Measurements from ENCODE around the gene PHRF1.

PHRF1 gene

GRCh38 chr11:575313-575995, 816 bp upstream of the PHRF1 start:
- no peak for DNase-seq (ENCODE audit: low read depth)

- no peak for DNase-seq (ENCODE audit: low read depth)
Observed at GRCh38 chr11:576811-577610, 741 bp downstream of the PHRF1 start.

DNA sequence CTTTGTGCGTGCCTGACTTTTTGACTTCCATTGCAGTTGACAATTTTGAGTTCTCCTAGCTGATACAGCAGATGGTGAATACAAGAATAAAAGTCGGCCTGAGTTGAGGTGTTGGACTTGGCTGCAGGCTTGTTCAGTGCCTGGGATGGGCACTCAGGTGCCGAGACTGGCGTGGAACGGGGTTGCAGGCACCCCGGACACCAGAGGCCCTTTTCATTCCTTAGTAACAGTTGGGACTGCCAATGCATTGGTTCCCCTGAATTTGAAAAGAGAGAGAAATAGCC, 1.3 kb downstream of the PHRF1 start:
- DNase-seq (ENCODE audit: low read depth), result no peak

GRCh38 chr11:578276-579035, 2.2 kb downstream of the PHRF1 start:
- no peak for DNase-seq (ENCODE audit: low read depth)

DNA sequence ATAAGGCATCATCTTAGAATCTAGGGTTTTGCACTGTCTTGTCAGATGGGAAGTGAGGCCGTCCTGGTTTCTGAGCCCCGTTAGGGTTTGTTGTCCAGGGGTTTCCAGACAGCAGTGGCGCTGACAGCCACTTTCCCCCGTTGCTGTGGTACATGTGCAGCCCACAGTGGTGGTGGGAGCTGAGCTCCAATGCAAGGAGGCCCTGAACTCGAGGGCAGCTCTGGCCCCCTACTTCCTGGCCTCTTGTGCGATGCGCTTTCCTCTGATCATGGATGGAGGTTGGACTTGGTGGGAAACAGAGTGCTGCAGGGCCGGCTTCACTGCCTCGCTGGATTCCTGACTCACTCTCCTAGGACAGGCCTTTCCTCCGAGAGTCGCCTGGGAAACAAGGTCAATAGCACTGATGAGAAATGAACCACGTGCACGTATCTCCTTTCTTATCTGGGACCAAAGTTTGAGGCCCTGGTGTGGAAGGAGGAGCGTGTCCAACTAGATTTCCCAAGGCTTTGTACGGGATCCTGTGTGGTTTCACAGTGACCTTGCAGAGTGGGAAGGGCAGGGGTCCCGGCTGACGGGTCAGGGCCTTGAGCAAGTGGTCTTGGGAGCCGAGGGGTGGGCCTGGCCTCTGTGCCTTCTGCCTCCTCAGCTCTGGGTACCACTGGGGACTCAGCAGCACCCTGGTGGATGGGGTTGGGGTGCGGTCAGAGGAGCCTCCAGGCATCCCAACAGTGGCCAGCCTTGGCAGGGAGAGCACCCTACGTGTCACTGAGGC, 3.7 kb downstream of the PHRF1 start:
- no peak for DNase-seq (ENCODE audit: low read depth)

GRCh38 chr11:581342-581741, 5.1 kb downstream of the PHRF1 start:
- no peak for DNase-seq (ENCODE audit: low read depth)

- DNase-seq (ENCODE audit: low read depth), result no peak
Observed at GRCh38 chr11:581752-582151, 5.5 kb downstream of the PHRF1 start.

DNA sequence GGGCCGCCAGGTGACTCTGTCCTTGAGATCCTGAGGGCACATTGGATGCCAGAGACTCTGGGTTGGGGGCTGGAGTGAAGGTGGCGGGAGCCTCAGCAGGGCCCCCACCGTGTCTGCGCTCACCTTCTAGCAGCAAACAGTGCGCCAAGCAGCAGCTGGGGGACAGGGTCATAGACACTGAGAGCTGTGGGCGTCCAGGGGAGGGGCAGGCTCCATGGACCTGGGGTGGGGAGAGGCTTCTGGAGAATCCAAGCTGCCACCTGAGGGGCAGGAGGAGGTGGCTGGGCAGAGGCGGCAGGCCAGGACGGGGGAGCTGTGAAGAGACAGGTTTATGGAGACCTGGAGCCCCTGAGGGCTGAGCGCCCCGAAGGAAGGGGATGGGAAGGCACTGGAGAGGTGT, 8.0 kb downstream of the PHRF1 start:
- DNase-seq (ENCODE audit: low read depth), result no peak

DNA sequence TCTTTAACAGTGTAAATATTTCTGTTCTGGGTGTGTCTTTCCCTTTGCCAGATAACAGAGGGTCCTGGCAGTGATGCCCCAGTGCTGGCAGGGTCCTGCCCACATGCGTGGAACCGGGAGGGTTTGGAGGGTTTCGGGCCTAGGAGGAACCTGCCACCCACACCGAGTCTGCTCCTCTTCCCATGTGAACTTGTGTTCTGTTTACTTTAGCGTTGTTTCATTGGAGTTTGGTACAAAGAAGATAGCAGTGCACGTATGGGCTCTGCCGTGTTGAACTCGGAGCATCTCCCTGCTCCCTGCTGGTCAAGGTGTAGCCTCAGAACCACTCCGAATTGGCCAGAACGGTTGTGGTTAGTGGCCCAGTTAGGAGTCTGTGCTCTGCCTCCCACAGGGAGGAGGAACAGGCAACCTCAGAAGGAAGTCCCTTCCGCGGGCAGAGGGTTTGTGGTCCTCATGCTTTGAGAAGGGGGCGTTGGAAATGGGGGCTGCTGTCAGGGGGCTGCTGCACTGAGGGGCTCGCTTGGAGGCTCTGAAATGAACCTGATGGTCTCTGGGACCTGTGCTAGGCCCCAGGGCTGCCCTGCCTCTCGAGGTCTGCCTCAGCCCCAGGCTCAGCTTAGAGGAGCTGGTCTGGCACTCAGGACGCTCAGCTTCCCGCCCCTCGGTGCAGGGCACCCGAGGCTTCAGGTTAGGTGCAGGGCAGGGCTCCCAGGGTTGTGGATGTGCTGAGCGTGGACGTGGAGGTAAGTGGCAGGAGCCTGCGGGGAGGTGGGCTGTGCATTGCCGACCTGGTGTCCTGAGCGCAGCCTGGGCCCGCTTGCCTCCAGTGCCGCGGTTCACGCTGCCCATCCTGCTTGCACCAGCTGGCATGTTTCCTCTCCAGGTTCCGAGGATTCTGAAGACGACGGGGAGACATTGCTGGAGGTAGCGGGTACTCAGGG, 10.4 kb downstream of the PHRF1 start:
- DNase-seq (ENCODE audit: low read depth), result no peak

DNA sequence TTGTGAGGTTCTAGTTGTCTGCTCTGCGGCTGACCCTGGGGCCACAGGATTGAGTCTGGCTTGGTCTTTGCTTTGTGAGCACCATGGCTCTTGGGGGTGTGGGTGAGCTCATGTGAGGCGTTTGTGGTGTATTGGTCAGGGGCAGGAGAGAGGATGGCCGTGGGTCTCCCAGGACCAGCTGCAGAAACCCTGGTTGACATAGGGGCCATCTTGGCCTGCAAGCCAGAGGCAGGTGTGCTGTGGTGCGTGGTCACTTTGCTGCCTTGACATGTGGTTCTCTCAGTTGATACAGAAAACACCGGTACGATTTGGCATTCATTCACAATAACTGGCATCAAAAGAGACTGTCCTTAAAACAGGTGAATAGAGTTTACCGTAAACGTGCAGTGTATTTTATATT, 11.3 kb downstream of the PHRF1 start:
- DNase-seq (ENCODE audit: low read depth), result no peak

DNA sequence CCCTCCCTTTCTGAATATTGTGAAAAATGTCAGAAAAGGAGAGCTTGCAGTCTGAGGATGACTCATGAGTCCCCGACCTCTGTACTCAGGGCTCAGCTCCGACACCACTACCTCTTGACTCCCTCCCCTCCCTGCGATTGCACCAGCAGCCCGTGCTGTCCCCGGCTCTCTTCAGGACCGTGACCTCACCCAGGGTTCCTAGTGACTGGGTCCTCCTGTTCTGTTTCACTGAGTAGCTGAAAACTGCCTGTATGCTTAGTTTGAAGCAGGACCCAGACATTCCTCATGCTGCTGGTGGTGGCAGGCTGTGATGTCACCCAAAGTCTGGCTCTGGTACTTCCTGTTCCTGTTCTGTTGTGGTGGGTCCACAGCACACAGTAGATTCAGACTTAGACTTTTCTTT, 11.7 kb downstream of the PHRF1 start:
- peak; percentile 69 for DNase-seq (ENCODE audit: low read depth)

GRCh38 chr11:589798-590197, 13.5 kb downstream of the PHRF1 start:
- no peak for DNase-seq (ENCODE audit: low read depth)

DNA sequence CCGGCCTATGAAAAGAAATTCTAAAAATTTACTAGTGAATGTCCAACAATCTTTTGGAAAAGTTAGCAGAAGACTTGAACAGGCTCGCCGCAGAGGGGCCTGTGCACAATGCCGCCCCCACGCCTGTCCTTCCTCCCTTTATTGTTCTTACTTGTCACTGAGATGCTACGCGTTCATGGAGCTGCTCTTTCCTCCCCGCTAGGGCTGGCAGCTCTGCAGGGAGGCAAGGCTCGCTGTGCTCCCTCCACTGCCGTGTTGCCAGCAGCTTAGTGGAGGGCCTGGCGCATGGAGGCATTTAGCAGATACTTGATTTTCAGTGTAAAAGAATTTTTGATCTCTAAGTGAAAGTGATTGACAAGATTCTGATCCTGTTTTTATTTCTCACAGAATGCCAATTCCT, 14.7 kb downstream of the PHRF1 start:
- no peak for DNase-seq (ENCODE audit: low read depth)

GRCh38 chr11:592501-592900, 16.2 kb downstream of the PHRF1 start:
- no peak for DNase-seq (ENCODE audit: low read depth)

DNA sequence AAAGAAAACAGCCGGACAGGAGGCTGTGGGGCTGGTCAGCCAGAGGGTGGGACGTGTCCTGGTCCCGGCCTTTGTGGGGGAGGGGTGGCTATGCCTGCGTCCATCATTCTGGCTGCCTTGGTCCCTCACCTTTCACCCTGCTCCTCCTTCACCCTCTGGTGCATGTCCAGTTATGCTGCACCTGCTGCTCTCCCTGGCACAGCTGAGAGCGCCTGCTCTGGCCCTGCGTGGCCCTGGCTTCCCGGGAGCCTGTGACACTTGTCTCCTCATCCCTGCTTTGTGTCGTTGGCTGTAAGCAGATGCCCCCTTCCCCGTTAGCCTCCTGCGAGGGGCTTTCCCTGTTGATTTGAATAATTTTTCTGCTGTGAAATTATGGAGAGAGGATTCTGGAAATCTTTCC, 16.6 kb downstream of the PHRF1 start:
- DNase-seq (ENCODE audit: low read depth), result no peak

DNA sequence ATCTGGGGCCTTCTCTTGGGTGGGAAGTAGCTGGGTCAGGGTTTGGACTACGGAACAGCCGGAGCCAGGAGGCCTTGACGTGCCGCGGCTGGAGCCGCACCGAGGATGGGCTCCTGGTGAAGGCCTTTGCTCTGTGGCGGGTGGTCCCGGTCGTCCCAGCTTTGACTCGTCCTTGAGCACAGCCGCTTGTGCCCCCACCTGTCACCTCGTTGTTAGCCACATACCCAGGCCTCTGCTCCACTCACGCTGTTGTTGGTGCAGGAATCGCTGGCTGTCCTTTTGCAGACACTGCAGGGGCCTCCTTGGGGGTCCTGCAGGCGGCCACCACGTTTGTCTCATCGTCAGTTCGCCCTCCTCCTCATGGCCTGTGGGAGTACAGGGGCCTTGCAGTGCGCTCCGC, 17.1 kb downstream of the PHRF1 start:
- DNase-seq (ENCODE audit: low read depth), result no peak

DNA sequence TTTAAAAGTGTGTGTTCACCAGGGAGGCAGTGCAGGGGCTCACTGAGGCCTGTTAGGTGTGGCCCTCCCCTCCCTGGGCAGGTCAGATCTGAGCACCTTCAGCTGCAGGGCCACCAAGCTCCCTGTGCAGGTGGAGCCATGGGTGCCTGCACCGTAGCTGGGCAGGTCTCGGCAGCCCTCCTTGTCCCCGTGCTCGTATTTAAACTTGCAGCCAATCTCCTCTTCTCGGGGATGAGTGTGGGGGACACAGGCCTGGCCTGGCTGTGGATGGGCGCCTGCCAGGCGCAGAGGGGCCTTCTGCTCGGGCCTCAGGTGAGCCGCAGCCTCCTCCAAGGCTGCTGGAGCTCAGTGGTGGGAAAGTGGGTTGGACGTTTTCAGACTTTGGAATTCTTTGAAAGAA, 19.1 kb downstream of the PHRF1 start:
- DNase-seq (ENCODE audit: low read depth), result no peak

DNA sequence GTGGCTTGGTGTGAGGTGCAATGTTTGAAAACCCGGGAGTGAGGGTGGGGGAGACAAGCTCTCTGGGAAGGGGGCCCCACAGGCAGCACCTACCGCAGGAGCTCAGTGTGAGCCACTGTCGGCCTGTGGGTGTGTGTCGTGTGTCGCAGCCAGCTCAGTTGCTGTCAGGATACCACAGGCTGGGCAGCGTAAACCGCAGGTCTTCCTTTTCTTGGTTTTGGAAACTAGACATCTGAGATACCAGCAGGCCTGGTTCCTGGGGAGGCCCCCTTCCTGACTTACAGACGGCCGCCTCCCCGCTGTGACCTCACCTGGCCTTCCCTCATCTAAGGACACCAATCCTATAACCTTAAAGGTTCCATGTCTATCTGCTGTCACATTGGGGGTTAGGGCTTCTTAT, 20.1 kb downstream of the PHRF1 start:
- no peak for DNase-seq (ENCODE audit: low read depth)

- no peak for DNase-seq (ENCODE audit: low read depth)
Observed at GRCh38 chr11:597166-597725, 21.0 kb downstream of the PHRF1 start.

GRCh38 chr11:598005-598680, 21.9 kb downstream of the PHRF1 start:
- DNase-seq (ENCODE audit: low read depth), result no peak
